H1 (cell line): ENCODE data around the gene PRR14L. TPM values are rescaled to one million over a fixed set of nuclear protein-coding genes. Genes with fewer than 3 reads are reported as not detected.

Experiments
- CTCF ChIA-PET: fragments of 300-600 bp; sonication (Branson Sonifier 250); formaldehyde crosslinking; loops from one replicate; lab custom pipeline; 2021; ENCODE audit not compliant: partially characterized antibody; lab: Charles Lee
- POLR2A ChIA-PET: fragments of 300-600 bp; sonication (Branson Sonifier 250); formaldehyde crosslinking; loops from one replicate; lab custom pipeline; 2021; ENCODE audit warnings: inconsistent platforms; ENCODE audit not compliant: partially characterized antibody; lab: Charles Lee
- DNase-seq, 2 experiments: peaks; one replicate each; pipeline versions ENCODE4 v3.0.0 to v3.0.0-alpha.2; 2010 to 2022; ENCODE audit warnings: low spot score in 2 of 2, low read depth in 1 of 2, mixed read lengths in 1 of 2
- FAIRE-seq: peaks from 2 replicates; lab custom pipeline; 2011; peaks lifted over from hg19 to GRCh38; lab: Jason Lieb, UNC
- H2AFZ ChIP-seq: 2 replicates; pipeline ENCODE4 v1.8.1; 2012; ENCODE audit warnings: low read length, inconsistent platforms
- H2AK5ac ChIP-seq: 2 replicates; pipeline ENCODE4 v1.6.1; 2013; ENCODE audit warnings: low read depth, low read length
- H2BK120ac ChIP-seq: replicated peaks from 2 replicates; pipeline ENCODE3; 2013; ENCODE audit warnings: low read depth, low read length, inconsistent platforms
- H2BK12ac ChIP-seq: 2 replicates; pipeline ENCODE4 v1.6.1; 2013; ENCODE audit warnings: low read depth, low read length
- H2BK15ac ChIP-seq: 2 replicates; pipeline ENCODE4 v1.6.1; 2013; ENCODE audit warnings: low read length
- H2BK20ac ChIP-seq: 2 replicates; pipeline ENCODE4 v1.6.1; 2013; ENCODE audit warnings: low read length
- H2BK5ac ChIP-seq: 2 replicates; pipeline ENCODE4 v1.6.1; 2013; ENCODE audit warnings: low read depth, low read length
- H3K14ac ChIP-seq: 2 replicates; pipeline ENCODE4 v1.6.1; 2013; ENCODE audit warnings: inconsistent platforms; ENCODE audit not compliant: insufficient read length
- H3K18ac ChIP-seq: 2 replicates; pipeline ENCODE4 v1.6.1; 2013; ENCODE audit warnings: low read length; ENCODE audit errors: extremely low read depth
- H3K23ac ChIP-seq: 2 replicates; pipeline ENCODE4 v1.6.1; 2013; ENCODE audit warnings: inconsistent platforms; ENCODE audit not compliant: insufficient read length
- H3K23me2 ChIP-seq: 2 replicates; pipeline ENCODE4 v1.6.1; 2013; ENCODE audit warnings: low read depth, low read length
- H3K27ac ChIP-seq: 2 replicates; pipeline ENCODE4 v1.6.1; 2011; ENCODE audit warnings: low read depth, low read length, inconsistent platforms
- H3K27me3 ChIP-seq, 4 experiments: replicated peaks in 1 of 4; 1 replicate in 1 of 4; 2 replicates in 3 of 4; pipeline versions ENCODE4 v1.6.1 to v1.8.1; 2011 to 2013; ENCODE audit warnings: low read length in 3 of 4, mild to moderate bottlenecking in 3 of 4, inconsistent platforms in 2 of 4, mixed read lengths in 2 of 4, moderate library complexity in 1 of 4; ENCODE audit not compliant: control insufficient read depth in 3 of 4, insufficient read depth in 3 of 4; ENCODE audit errors: extremely low read depth in 1 of 4
- H3K36me3 ChIP-seq, 4 experiments: 2 replicates each; pipeline versions ENCODE4 v1.6.1 to v1.8.1; 2011 to 2013; ENCODE audit warnings: mild to moderate bottlenecking in 4 of 4, low read length in 3 of 4, moderate library complexity in 2 of 4, control low read depth in 1 of 4, inconsistent platforms in 1 of 4; ENCODE audit not compliant: insufficient read depth in 4 of 4, control insufficient read depth in 2 of 4
- H3K4ac ChIP-seq: replicated peaks from 2 replicates; pipeline ENCODE3; 2013; ENCODE audit warnings: low read length, low read depth, mixed read lengths, inconsistent platforms; ENCODE audit not compliant: insufficient read length
- H3K4me1 ChIP-seq, 4 experiments: replicated peaks in 1 of 4; 1 replicate in 1 of 4; 2 replicates in 3 of 4; pipeline versions ENCODE4 v1.6.1 to v1.8.1; 2011 to 2013; ENCODE audit warnings: low read length in 3 of 4, inconsistent platforms in 2 of 4, mixed read lengths in 1 of 4; ENCODE audit not compliant: insufficient read depth in 4 of 4, control insufficient read depth in 3 of 4
- H3K4me2 ChIP-seq, 2 experiments: 2 replicates each; pipeline versions ENCODE4 v1.6.1 to v1.8.1; 2011 to 2013; ENCODE audit warnings: low read depth in 2 of 2, low read length in 2 of 2, control low read depth in 1 of 2, inconsistent platforms in 1 of 2, mild to moderate bottlenecking in 1 of 2; ENCODE audit not compliant: insufficient read depth in 1 of 2
- H3K4me3 ChIP-seq, 4 experiments: fragments of 200-600, 300-600 bp in 1 of 4; sonication (generic), shearing (Covaris generic), sonication (Bioruptor Twin) in 1 of 4; 2 replicates each; pipeline versions ENCODE4 v1.5.1 to v1.8.1; 2011 to 2016; ENCODE audit warnings: low read length in 4 of 4, low read depth in 3 of 4, control low read depth in 2 of 4, inconsistent platforms in 2 of 4, mild to moderate bottlenecking in 2 of 4, mixed read lengths in 1 of 4, moderate library complexity in 1 of 4; ENCODE audit not compliant: insufficient read depth in 2 of 4; ENCODE audit errors: extremely low read depth in 1 of 4
- H3K56ac ChIP-seq: replicated peaks from 2 replicates; pipeline ENCODE3; 2013; ENCODE audit warnings: low read depth, mild to moderate bottlenecking, mixed read lengths, low read length, inconsistent platforms; ENCODE audit not compliant: insufficient read length
- H3K79me1 ChIP-seq: 2 replicates; pipeline ENCODE4 v1.6.1; 2013; ENCODE audit warnings: low read depth, low read length, control low read depth
- H3K79me2 ChIP-seq, 2 experiments: 2 replicates each; pipeline versions ENCODE4 v1.6.1 to v1.8.1; 2012 to 2013; ENCODE audit warnings: low read length in 2 of 2, mild to moderate bottlenecking in 2 of 2, inconsistent platforms in 1 of 2; ENCODE audit not compliant: insufficient read depth in 2 of 2, control insufficient read depth in 1 of 2
- H3K9ac ChIP-seq, 4 experiments: replicated peaks in 1 of 4; 1 replicate in 1 of 4; 2 replicates in 3 of 4; pipeline versions ENCODE4 v1.6.1 to v1.8.1; 2011 to 2013; ENCODE audit warnings: low read depth in 3 of 4, low read length in 3 of 4, control low read depth in 2 of 4, mild to moderate bottlenecking in 2 of 4, moderate library complexity in 2 of 4, inconsistent platforms in 1 of 4; ENCODE audit errors: extremely low read depth in 1 of 4
- H3K9me3 ChIP-seq, 2 experiments: 2 replicates each; pipeline versions ENCODE4 v1.6.1 to v1.8.1; 2012 to 2013; ENCODE audit warnings: mild to moderate bottlenecking in 2 of 2, moderate library complexity in 2 of 2, control low read depth in 1 of 2, inconsistent platforms in 1 of 2, low read depth in 1 of 2, low read length in 1 of 2, mixed read lengths in 1 of 2; ENCODE audit not compliant: insufficient read depth in 2 of 2
- H4K20me1 ChIP-seq, 2 experiments: replicated peaks in 1 of 2; 2 replicates each; pipeline versions ENCODE3 to v1.8.1; 2011 to 2013; ENCODE audit warnings: inconsistent platforms in 2 of 2, low read length in 2 of 2, mild to moderate bottlenecking in 1 of 2; ENCODE audit not compliant: insufficient read depth in 2 of 2, control insufficient read depth in 1 of 2
- H4K5ac ChIP-seq: 2 replicates; pipeline ENCODE4 v1.6.1; 2013; ENCODE audit warnings: low read length, low read depth, mixed read lengths, inconsistent platforms; ENCODE audit not compliant: insufficient read length
- H4K8ac ChIP-seq: 2 replicates; pipeline ENCODE4 v1.8.0; 2013; ENCODE audit warnings: mild to moderate bottlenecking, moderate library complexity, low read length, inconsistent platforms; ENCODE audit not compliant: insufficient read depth; ENCODE audit errors: extremely low read depth
- H4K91ac ChIP-seq: replicated peaks from 2 replicates; pipeline ENCODE3; 2013; ENCODE audit warnings: low read length, mixed read lengths, inconsistent platforms; ENCODE audit not compliant: insufficient read length
- SIRT6 ChIP-seq: IDR thresholded peaks from one replicate; pipeline ENCODE4 v1.7.1; 2012; ENCODE audit warnings: low read length, inconsistent platforms
- WGBS, 2 experiments: shearing (Covaris generic) in 1 of 2; methylation state at CpG; one replicate each; pipeline versions ENCODE4 v1.1.6 to v1.1.7; 2013 to 2015; ENCODE audit warnings: low lambda C conversion rate in 2 of 2, mixed read lengths in 2 of 2, inconsistent platforms in 1 of 2, low coverage in 1 of 2, missing lambda C conversion rate in 1 of 2; ENCODE audit not compliant: insufficient replicate concordance in 2 of 2, insufficient coverage in 1 of 2, insufficient read length in 1 of 2; ENCODE audit errors: extremely low coverage in 1 of 2, missing lambda C conversion rate in 1 of 2; 5-methylcytosine and 5-hydroxymethylcytosine counted together
- polyA plus RNA-seq, 7 experiments: library from polyadenylated mRNA; depleted of rRNA in 3 of 7; stranded (reverse) in 5 of 7; unstranded in 2 of 7; fragments of >200 nt in 5 of 7; fragments of 200-250 nt in 2 of 7; gene quantifications; 1 replicate in 5 of 7; 2 replicates in 1 of 7; 4 replicates in 1 of 7; pipeline versions ENCODE4 v1.2.1 to v1.2.3, GENCODE V29; 2011 to 2013; ENCODE audit warnings: missing spikeins in 2 of 7, mixed read lengths in 2 of 7
- total RNA-seq: library from RNA; stranded (reverse); fragmentation: NEBNext Ultra II Directional; extraction: Animal tissue kit (Norgen Biotek cat#: 25700); gene quantifications from 2 replicates; pipeline ENCODE4 v1.2.1, GENCODE V29; 2021

The PRR14L gene
- total and polyA plus RNA-seq, 2 of the 8 experiments (the other 6 are each of a cell fraction or from before 2014, with no cell fraction given) = 26.5 to 98.6 TPM

- H3K14ac ChIP-seq = no peak overlapping the region
- ChIA-PET POLR2A (interaction anchor here (0.9 to 1.1 kb wide), 3 partner anchors 8 to 27 kb away, joined by 3 to 6 read pairs (median 3); no protein-coding TSS in a partner anchor), CTCF (interaction anchor here (1.4 to 3.6 kb wide), 4 partner anchors 9 to 261 kb away, joined by 3 to 19 read pairs (median 3); partner anchors contain the start of gene PISD)
- 95% methylated on average over 17 of the region's 17 CpGs; no CpG with 5 or more reads in 1 of the 2 experiments for WGBS, 2 experiments
- no peak overlapping the region for H3K18ac ChIP-seq
- H2AK5ac ChIP-seq = no peak overlapping the region
- no peaks in the 10 kb centered on the region for H3K27me3 ChIP-seq
- no peak overlapping the region for H2BK120ac ChIP-seq
- H3K4me3 ChIP-seq = no peak overlapping the region
- H4K8ac ChIP-seq = no peak overlapping the region
- TF ChIP-seq SIRT6 = no peak
- FAIRE-seq (no peak), DNase-seq (no peak)
- no peaks in the 10 kb centered on the region for H3K9me3 ChIP-seq
- no peak overlapping the region for H4K5ac ChIP-seq
- H2BK12ac ChIP-seq = no peak overlapping the region
- H3K56ac ChIP-seq = no peak overlapping the region
- H4K91ac ChIP-seq = no peak overlapping the region
- H3K4me1 ChIP-seq = peaks cover 0 to 2% (median 0%) of the 10 kb centered on the region in 4 experiments; a peak in 1 of 7 replicates
- no peaks in the 10 kb centered on the region for H3K79me2 ChIP-seq
- H2BK15ac ChIP-seq = no peak overlapping the region
- no peak overlapping the region for H2AFZ ChIP-seq
- peaks cover 0 to 2% of the 10 kb centered on the region in 2 experiments for H4K20me1 ChIP-seq
- peaks cover 7 to 40% (median 19%) of the 10 kb centered on the region in 4 experiments; a peak in 7 of 8 replicates for H3K36me3 ChIP-seq
- no peak overlapping the region for H3K9ac ChIP-seq
- H3K23ac ChIP-seq = no peak overlapping the region
- H2BK5ac ChIP-seq = no peak overlapping the region
- no peak overlapping the region for H3K4ac ChIP-seq
- H3K23me2 ChIP-seq = no peaks in the 10 kb centered on the region
- H2BK20ac ChIP-seq = no peak overlapping the region
- H3K27ac ChIP-seq = no peak overlapping the region
- no peaks in the 10 kb centered on the region for H3K79me1 ChIP-seq
- no peak overlapping the region for H3K4me2 ChIP-seq
Observed at GRCh38 chr22:31681349-31682345, 68.3 kb downstream of the PRR14L start.
